ENCODE data around the gene SH3BGRL2. TPM values are rescaled to one million over a fixed set of nuclear protein-coding genes. Genes with fewer than 3 reads are reported as not detected.
"Not testable (repeated sequence)": the region's sequence is repeated elsewhere in the genome, so short reads cannot be mapped to it uniquely, and the experiment has no call there.

The SH3BGRL2 gene
- polyA plus RNA-seq, 3 donors, result 34.9 to 36.3 (median 35.8) TPM

DNA sequence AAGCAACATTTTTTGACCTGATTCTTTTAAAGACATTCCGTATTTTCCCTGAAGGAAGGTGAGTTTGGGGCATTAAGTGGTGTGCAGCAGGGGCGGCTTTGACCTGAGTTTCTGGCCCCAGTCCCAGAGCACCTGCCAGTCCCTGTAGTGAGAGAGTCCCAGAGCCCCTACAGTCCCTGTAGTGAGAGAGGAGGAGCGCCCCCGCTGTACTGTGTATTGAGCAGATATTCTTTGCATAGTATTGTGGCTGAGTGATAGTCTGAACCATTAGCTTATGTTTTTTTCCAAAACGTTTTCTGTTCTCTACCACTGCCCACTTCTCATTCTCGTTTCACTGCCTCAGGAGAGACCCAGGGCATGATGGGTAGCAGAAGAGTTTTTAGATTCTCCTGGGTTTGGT is 17.2 kb upstream of the SH3BGRL2 start:
- DNase-seq (ENCODE audit: low read depth in 3 of 3, low spot score in 2 of 3), result no peak

- no peak for DNase-seq (ENCODE audit: low read depth in 3 of 3, low spot score in 2 of 3)
These were observed 16.5 kb upstream of the SH3BGRL2 start for GRCh38 chr6:79614326-79615305.

GRCh38 chr6:79617518-79617941 is 13.6 kb upstream of the SH3BGRL2 start:
- DNase-seq (ENCODE audit: low read depth in 3 of 3, low spot score in 2 of 3), result no peak

GRCh38 chr6:79618425-79618824 is 12.7 kb upstream of the SH3BGRL2 start:
- DNase-seq (ENCODE audit: low read depth in 3 of 3, low spot score in 2 of 3), result not testable (repeated sequence)

DNA sequence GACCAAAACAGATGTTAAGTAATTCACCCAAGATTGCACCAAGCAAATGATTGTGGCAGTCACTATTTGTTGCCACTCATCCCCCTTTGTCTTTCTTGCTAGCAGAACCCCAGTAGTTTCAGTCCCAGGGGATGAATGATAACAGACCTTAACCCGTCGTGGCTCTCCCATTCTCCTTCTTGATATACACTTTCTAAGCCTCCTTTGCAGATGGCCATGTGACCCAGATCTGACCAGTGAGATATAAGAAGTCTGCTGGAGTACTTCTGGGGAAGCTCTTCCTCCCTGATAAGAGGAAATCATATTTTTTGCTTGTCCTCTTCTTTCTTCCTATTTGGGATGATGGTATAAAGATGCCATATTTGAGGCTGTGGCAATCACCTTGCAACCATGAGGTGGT is 9.6 kb upstream of the SH3BGRL2 start:
- DNase-seq (ENCODE audit: low read depth in 3 of 3, low spot score in 2 of 3), result no peak

DNA sequence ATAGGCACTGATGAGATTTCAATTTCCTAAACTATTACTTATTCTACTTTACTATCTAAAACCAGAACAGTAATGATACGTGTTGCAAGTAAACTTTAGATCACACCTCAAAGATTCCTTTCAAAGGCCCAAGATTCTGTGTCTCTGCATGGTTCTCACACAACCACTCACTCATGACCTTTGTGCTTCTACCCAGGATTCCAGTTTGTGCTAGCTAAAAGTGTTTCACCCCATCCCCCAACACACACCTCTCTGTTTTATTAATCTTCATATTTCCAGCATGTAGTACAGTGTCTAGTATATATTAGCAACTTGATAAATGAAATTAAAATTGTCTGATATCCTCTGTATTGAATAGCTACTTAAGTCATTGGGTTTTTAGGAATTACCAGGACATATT is 8.8 kb upstream of the SH3BGRL2 start:
- DNase-seq (ENCODE audit: low read depth in 3 of 3, low spot score in 2 of 3), result no peak

DNA sequence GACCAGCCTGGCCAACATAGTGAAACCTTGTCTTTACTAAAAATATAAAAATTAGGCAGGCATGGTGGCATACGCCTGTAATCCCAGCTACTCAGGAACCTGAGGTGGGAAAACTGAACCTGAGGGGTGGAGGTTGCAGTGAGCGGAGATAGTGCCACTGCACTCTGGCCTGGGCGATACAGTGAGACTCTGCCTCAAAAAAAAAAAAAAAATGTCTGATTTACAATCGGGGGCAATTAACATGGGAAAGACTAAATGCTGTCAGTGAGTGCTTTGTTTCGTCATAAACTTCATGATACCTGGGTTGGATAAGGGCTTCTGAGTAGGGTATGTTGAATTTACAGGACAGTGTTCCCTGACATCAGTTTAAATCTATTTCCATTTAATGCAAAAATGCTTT is 8.0 kb upstream of the SH3BGRL2 start:
- no peak for DNase-seq (ENCODE audit: low read depth in 3 of 3, low spot score in 2 of 3)

DNA sequence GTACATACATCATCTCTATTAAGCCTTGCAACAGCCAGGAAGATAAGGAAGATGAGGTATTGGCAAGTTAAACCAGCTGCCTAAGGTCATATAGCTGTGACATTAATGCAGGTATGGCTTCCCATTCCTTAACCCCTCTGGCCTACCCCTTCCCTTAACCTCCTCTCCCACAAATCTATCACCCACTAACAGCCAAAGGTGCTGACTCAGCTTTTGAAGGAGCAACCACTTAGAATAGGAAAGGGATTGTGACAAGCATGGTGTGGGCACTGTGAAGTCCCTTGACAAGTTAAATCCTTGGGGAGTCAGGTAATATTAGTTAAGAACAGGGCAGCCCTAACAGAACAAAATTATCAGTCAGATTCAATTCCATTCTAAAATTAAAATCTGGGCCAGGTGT is 5.4 kb upstream of the SH3BGRL2 start:
- DNase-seq (ENCODE audit: low read depth in 3 of 3, low spot score in 2 of 3), result no peak

GRCh38 chr6:79626811-79627210 is 4.3 kb upstream of the SH3BGRL2 start:
- no peak for DNase-seq (ENCODE audit: low read depth in 3 of 3, low spot score in 2 of 3)

- DNase-seq (ENCODE audit: low read depth in 3 of 3, low spot score in 2 of 3), result no peak
These were observed 3.7 kb upstream of the SH3BGRL2 start for GRCh38 chr6:79627422-79627821.

DNA sequence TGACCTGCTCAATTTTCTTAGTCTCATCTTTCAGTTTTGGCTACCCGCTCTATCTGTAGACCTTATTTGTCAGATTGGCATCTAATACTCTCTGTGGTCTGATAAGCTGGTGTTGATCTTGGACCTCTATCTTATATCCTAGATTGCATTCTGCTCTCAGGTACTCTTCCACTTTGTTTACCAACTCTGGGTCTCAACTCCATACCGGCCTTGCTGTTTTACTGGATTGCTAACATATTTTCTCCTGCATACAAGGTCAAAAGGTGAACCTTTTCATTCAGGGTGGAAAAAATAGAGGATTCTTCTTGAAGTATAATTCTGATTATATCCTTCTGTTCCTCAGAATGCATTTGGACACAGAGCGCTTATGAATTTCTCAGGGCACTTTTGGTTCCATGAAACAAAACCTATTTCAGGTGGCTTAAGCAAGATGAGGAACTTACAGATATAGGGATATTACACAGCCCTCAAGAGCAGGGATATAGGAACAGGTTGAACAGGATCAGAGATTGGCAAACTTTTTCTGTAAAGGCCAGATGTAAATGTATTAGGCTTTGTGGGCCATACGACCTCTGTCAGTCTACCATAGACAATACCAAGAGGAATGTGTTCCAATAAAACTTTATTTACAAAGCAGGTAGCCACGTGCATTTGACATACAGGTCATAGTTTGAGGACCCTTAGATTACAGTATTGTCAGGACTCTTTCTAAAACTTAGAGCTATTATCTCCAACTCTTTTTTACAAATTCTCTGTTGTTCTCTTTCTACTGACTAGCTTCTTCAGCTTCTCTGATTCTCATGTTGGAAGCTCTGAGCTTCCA is 2.5 kb upstream of the SH3BGRL2 start:
- no peak for DNase-seq (ENCODE audit: low read depth in 3 of 3, low spot score in 2 of 3)

DNA sequence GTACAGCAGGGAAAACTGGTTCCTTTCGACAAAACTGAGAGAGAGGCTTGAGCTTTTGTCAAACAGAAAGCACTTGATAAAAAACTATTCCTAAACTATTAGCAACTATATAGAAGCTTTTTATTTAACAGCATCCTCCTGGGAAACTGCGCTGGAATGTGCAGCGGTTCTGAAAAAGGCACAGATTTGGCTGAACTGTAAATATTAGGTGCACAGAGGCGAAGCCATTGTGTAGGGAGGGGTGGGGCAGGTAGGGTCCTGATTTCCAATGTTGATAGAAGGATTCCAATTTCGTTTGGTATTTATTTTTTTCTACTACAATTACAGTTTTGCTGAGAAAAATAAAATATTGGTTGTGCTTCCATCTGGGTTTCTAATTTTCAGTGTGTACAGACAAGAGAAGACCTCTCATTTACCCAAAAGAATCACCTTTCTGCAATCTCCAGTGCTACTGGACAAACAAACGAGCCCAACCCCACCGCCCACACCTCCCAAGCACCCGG is 698 bp upstream of the SH3BGRL2 start:
- no peak for DNase-seq (ENCODE audit: low read depth in 3 of 3, low spot score in 2 of 3)

- no peak for DNase-seq (ENCODE audit: low read depth in 3 of 3, low spot score in 2 of 3)
These were observed 604 bp downstream of the SH3BGRL2 start for GRCh38 chr6:79631693-79632172.

GRCh38 chr6:79632580-79632979 is 1.5 kb downstream of the SH3BGRL2 start:
- no peak for DNase-seq (ENCODE audit: low read depth in 3 of 3, low spot score in 2 of 3)

DNA sequence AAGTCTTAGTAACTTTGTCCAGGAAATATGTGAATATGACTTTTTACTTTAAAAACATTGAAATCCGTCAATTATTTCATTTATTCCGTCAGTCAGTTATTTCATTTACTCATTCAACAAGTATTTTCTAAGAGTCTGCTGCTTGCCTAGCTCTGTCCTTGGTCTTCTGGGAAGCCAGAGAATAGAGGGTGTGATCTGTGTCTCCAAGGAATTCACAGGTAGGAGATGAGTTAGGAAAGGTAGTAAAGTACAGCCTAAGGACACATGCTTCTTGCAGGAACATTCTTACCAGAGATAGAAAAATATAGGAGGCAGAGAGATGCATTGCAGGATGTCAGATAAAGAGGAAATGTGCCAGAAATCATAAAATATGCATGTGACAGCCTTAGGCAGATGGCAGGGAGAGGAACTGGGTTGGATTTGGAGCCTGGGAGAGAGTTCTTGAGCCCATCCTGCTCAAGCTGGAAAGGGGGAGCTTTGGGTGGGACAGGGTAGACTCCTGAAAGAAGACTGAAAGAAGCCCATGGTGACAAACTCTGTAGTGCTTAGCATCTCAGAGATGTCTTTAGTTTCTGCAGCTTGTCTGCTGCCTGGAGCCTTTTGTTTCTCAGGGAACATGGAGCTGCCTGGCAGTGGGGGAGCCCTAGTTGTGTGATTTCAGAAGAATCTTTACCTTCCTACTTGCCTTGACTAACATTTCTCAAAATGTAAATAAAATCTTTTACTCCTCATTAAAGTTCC is 3.5 kb downstream of the SH3BGRL2 start:
- no peak for DNase-seq (ENCODE audit: low read depth in 3 of 3, low spot score in 2 of 3)

DNA sequence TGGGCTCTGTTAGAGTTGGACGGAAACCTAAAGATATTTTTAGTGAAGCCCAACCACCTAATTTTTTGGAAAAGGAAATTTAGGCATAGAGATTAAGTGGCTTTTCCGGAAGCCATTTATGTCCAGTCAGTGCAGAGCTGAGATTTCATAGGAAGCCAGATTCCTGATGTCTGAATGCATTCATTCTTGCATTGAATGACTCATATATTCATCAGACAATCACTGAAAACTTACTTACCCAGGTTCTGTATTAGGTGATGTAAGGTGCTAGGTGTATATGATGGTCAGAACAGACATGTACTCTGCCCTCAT is 4.1 kb downstream of the SH3BGRL2 start:
- DNase-seq (ENCODE audit: low read depth in 3 of 3, low spot score in 2 of 3), result no peak

- DNase-seq (ENCODE audit: low read depth in 3 of 3, low spot score in 2 of 3), result no peak
These were observed 5.5 kb downstream of the SH3BGRL2 start for GRCh38 chr6:79636673-79637072.

DNA sequence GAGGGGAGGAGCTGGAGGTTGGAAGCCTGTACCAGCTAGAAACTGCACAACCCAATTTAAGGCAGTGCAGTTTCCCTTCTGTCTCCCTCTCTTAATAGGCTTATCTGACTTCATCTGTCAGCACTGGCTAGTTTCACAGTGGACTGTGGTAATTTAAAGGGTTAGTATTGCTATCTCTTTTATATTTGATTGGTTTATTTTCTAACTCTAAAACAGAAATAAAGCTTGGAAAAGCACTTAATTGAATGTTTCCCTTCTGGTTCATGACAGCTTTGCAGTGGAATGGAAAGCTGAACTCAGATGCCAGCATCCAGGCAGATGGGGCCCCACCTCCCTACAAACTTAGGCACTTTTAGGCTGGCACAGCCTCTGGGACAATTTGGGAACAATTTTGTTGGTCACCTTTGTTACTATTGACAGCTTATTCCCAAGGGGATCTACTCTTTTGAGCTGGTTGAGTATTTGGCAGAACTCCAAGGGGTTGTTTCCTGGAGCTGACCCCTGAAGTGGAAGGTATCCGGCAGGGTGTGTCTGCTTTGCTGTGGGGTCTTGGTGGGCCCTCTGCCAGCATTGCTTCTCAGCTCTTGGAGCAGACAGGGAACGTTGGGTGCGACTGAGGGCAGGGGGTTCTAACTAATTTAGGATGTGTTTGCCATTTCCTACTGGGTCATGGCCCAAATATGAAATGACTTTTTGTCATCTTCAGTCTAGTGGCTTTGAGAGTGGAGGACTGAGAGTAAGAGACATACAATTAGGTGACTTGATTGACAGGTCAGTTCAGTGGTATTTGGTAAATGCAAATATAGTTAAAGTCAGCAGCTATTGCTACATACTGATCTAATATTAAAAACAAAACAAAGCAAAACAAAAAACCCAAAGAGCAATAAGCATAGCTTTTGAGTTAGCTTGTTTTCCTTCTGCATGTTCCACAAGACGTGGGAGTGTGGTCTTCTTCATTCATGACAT is 9.3 kb downstream of the SH3BGRL2 start:
- DNase-seq (ENCODE audit: low read depth in 3 of 3, low spot score in 2 of 3), result no peak

- no peak for DNase-seq (ENCODE audit: low read depth in 3 of 3, low spot score in 2 of 3)
These were observed 14.9 kb downstream of the SH3BGRL2 start for GRCh38 chr6:79646006-79646405.

GRCh38 chr6:79646561-79646960 is 15.4 kb downstream of the SH3BGRL2 start:
- no peak for DNase-seq (ENCODE audit: low read depth in 3 of 3, low spot score in 2 of 3)
